K562 (cell line): ENCODE data around the gene OPTN. TPM values are rescaled to one million over a fixed set of nuclear protein-coding genes. Genes with fewer than 3 reads are reported as not detected.

Experiments
- ATAC-seq: fragments of 200-7000 bp; cut with Tn5 transposase; 3 replicates; pipeline ENCODE4 v1.9.1; 2020; ENCODE audit warnings: moderate library complexity
- BruUV-seq: library from RNA; stranded (reverse); fragments of 400-500 nt; replicated peaks from 2 replicates; lab custom pipeline; 2021; lab: Mats Ljungman, UMichigan
- CTCF ChIA-PET: fragments of 300-600 bp; formaldehyde crosslinking; extraction: SDS; loops from one replicate; lab custom pipeline; 2021; ENCODE audit warnings: low intra/inter-chr PET ratio; lab: Yijun Ruan, JAX
- POLR2A ChIA-PET: fragments of 300-600, 350-650 bp; sonication (Branson Sonifier 250); formaldehyde crosslinking; extraction: SDS; loops from one replicate; lab custom pipeline; 2021; ENCODE audit warnings: antibody characterized with exemption, inconsistent platforms; lab: Yijun Ruan, JAX
- DNase-seq, 4 experiments: peaks; one replicate each; pipeline versions ENCODE4 v3.0.0 to v3.0.0-alpha.2; 2011 to 2018; ENCODE audit warnings: low spot score in 3 of 4, mixed read lengths in 3 of 4; ENCODE audit errors: extremely low read depth in 1 of 4
- FAIRE-seq: peaks from 2 replicates; lab custom pipeline; 2011; peaks lifted over from hg19 to GRCh38; lab: Jason Lieb, UNC
- H2AFZ ChIP-seq: 2 replicates; pipeline ENCODE4 v1.6.0; 2011; ENCODE audit warnings: low read depth, low read length, control low read depth, inconsistent platforms
- H3K27ac ChIP-seq: fragments of 200-600 bp; 3 replicates; pipeline ENCODE4 v1.8.0; 2011; ENCODE audit warnings: low read depth, mild to moderate bottlenecking, control low read depth, inconsistent platforms, low read length, moderate library complexity, mixed read lengths; ENCODE audit errors: extremely low read depth
- H3K27me3 ChIP-seq, 2 experiments: fragments of 300-600 bp in 1 of 2; 2 replicates in 1 of 2; 3 replicates in 1 of 2; pipeline versions ENCODE4 v1.6.0 to v1.8.0; 2011; ENCODE audit warnings: inconsistent platforms in 2 of 2, low read length in 2 of 2, mild to moderate bottlenecking in 1 of 2, mixed read lengths in 1 of 2, moderate library complexity in 1 of 2; ENCODE audit not compliant: control insufficient read depth in 2 of 2, insufficient read depth in 2 of 2
- H3K36me3 ChIP-seq: fragments of 300-600 bp; 3 replicates; pipeline ENCODE4 v1.8.0; 2011; ENCODE audit warnings: mild to moderate bottlenecking, low read length, inconsistent platforms; ENCODE audit not compliant: control insufficient read depth, insufficient read depth
- H3K4me1 ChIP-seq, 2 experiments: fragments of 200-600 bp in 1 of 2; replicated peaks in 1 of 2; 2 replicates in 1 of 2; 3 replicates in 1 of 2; pipeline versions ENCODE4 v1.5.1 to v1.8.0; 2011; ENCODE audit warnings: inconsistent platforms in 2 of 2, low read length in 2 of 2, mild to moderate bottlenecking in 1 of 2, mixed read lengths in 1 of 2, moderate library complexity in 1 of 2; ENCODE audit not compliant: control insufficient read depth in 2 of 2, insufficient read depth in 2 of 2
- H3K4me2 ChIP-seq: 2 replicates; pipeline ENCODE4 v1.6.1; 2011; ENCODE audit warnings: low read length, control low read depth, inconsistent platforms, mixed read lengths; ENCODE audit not compliant: insufficient read depth
- H3K4me3 ChIP-seq: fragments of 200-600 bp; sonication (generic), shearing (Covaris generic); 2 replicates; pipeline ENCODE4 v1.5.1; 2016; ENCODE audit warnings: control low read depth, inconsistent platforms
- H3K79me2 ChIP-seq: fragments of 200-600 bp; 3 replicates; pipeline ENCODE4 v1.8.0; 2011; ENCODE audit warnings: low read length, inconsistent platforms; ENCODE audit not compliant: control insufficient read depth, insufficient read depth
- H3K9ac ChIP-seq, 2 experiments: 2 replicates each; pipeline versions ENCODE4 v1.6.0 to v1.6.1; 2011; ENCODE audit warnings: low read depth in 2 of 2, low read length in 2 of 2, control low read depth in 1 of 2, inconsistent platforms in 1 of 2, mild to moderate bottlenecking in 1 of 2, mixed read lengths in 1 of 2; ENCODE audit not compliant: insufficient read depth in 1 of 2
- H3K9me1 ChIP-seq: one replicate; pipeline ENCODE4 v1.6.0; 2011; ENCODE audit warnings: inconsistent platforms, mild to moderate bottlenecking, low read length, moderate library complexity; ENCODE audit not compliant: control insufficient read depth, insufficient read depth
- H3K9me3 ChIP-seq: replicated peaks from 2 replicates; pipeline ENCODE4 v1.5.1; 2011; ENCODE audit warnings: low read depth, low read length, inconsistent platforms; ENCODE audit not compliant: control insufficient read depth, insufficient read depth
- H4K20me1 ChIP-seq: replicated peaks from 2 replicates; pipeline ENCODE4 v1.6.1; 2011; ENCODE audit warnings: low read length, inconsistent platforms, mixed read lengths; ENCODE audit not compliant: control insufficient read depth, insufficient read depth
- ETS2 ChIP-seq: IDR thresholded peaks from 2 replicates; pipeline ENCODE4 v1.6.1; 2016; ENCODE audit warnings: borderline replicate concordance, missing genetic modification characterization, mild to moderate bottlenecking, moderate library complexity, missing compliant biosample characterization; ENCODE audit not compliant: poor library complexity, severe bottlenecking
- REST ChIP-seq, 2 experiments: fragments of 450-650 bp; formaldehyde crosslinking in 1 of 2; IDR thresholded peaks; 2 replicates each; pipeline versions ENCODE4 v1.4.0 to v1.6.1; 2014 to 2020; ENCODE audit warnings: mild to moderate bottlenecking in 2 of 2, borderline replicate concordance in 1 of 2, low read depth in 1 of 2
- RUNX1 ChIP-seq: sonication (generic); IDR thresholded peaks from 2 replicates; pipeline ENCODE4 v1.6.1; 2016; ENCODE audit warnings: antibody characterized with exemption, low read depth
- WGBS: fragments of 100-300 bp; shearing (Covaris generic); methylation state at CpG from one replicate; pipeline ENCODE4 v1.1.6; 2016; ENCODE audit warnings: low coverage, mixed read lengths; ENCODE audit not compliant: insufficient coverage; ENCODE audit errors: missing lambda C conversion rate; 5-methylcytosine and 5-hydroxymethylcytosine counted together
- in situ Hi-C: fragments of 300-500 bp; cut with MboI; formaldehyde crosslinking; loops from 4 replicates; pipeline ENCODE4 v1.15.0; 2018; ENCODE audit warnings: inconsistent platforms, mixed read lengths
- intact Hi-C: fragments of 100-400 bp; cut with micrococcal nuclease; formaldehyde crosslinking; loops from 2 replicates; pipeline ENCODE4 v1.14.2; 2022
- polyA plus RNA-seq, 8 experiments: library from polyadenylated mRNA; depleted of rRNA in 4 of 8; stranded (reverse) in 5 of 8; unstranded in 3 of 8; fragments of >200 nt; fragmentation: Nextera tagmentation in 2 of 8; fragmentation: Illumina TruSeq in 1 of 8; extraction: Ambion mirVana in 2 of 8; extraction: Trizol in 1 of 8; gene quantifications; 2 replicates each; pipeline versions ENCODE4 v1.2.1 to v1.2.3, GENCODE V29; 2011 to 2014; ENCODE audit warnings: inconsistent platforms in 1 of 8, missing spikeins in 1 of 8
- total RNA-seq, 7 experiments: library from RNA; depleted of rRNA in 6 of 7; stranded (reverse); fragments of >200 nt in 6 of 7; fragmentation: Illumina TruSeq in 2 of 7; extraction: Trizol in 2 of 7; gene quantifications; 2 replicates each; pipeline versions ENCODE4 v1.2.1 to v1.2.3, GENCODE V29; 2011 to 2021; ENCODE audit warnings: low replicate concordance in 1 of 7

OPTN gene
- total and polyA plus RNA-seq, 9 of the 15 experiments (the other 6 are each of a cell fraction or from before 2014, with no cell fraction given), result 2.2 to 6.8 (median 5.0) TPM

- CTCF ChIA-PET, result no interaction called here
- H3K4me3 ChIP-seq, result no peak overlapping the region
- in situ Hi-C loops (no loop called here), intact Hi-C loops (no loop called here)
- no peak overlapping the region for H3K9ac ChIP-seq
- no peak overlapping the region for H3K4me2 ChIP-seq
- H3K4me1 ChIP-seq, result no peaks in the 10 kb centered on the region; a peak in 1 of 5 replicates
- no peak for FAIRE-seq
- WGBS, result 18% methylated on average over 2 of the region's 2 CpGs
- POLR2A ChIA-PET, result no interaction called here
- BruUV-seq, result no TSS peak
- no peak for ATAC-seq
- H3K36me3 ChIP-seq, result no peaks in the 10 kb centered on the region
- DNase-seq, result no peak
- H3K9me1 ChIP-seq, result no peaks in the 10 kb centered on the region
- no peak overlapping the region for H3K27ac ChIP-seq
- H3K27me3 ChIP-seq, result no peaks in the 10 kb centered on the region
- no peaks in the 10 kb centered on the region for H4K20me1 ChIP-seq
- no peaks in the 10 kb centered on the region for H3K79me2 ChIP-seq
- no peak overlapping the region for H2AFZ ChIP-seq
- TF ChIP-seq ETS2 (tag), result no peak
- TF ChIP-seq, all 486 proteins: peak for 0
- no peaks in the 10 kb centered on the region for H3K9me3 ChIP-seq
Observed at GRCh38 chr10:13139676-13140075, 39.7 kb downstream of the OPTN start.

GRCh38 chr10:13140627-13141190, 40.7 kb downstream of the OPTN start:
- POLR2A ChIA-PET, result interaction anchor here (0.8 kb wide), 1 partner anchor 31 kb away, joined by 3 read pairs; no protein-coding TSS in a partner anchor
- ATAC-seq, result peak; percentile 64

More at GRCh38 chr10:13140627-13141190, 40.7 kb downstream of the OPTN start:
- Histone ChIP-seq H3K9ac (no peak overlapping the region; a peak in 1 of 4 replicates), H4K20me1 (no peaks in the 10 kb centered on the region), H3K4me3 (no peak overlapping the region), H3K9me1 (no peaks in the 10 kb centered on the region), H3K4me2 (no peak overlapping the region), H3K27me3 (no peaks in the 10 kb centered on the region), H2AFZ (no peak overlapping the region), H3K27ac (no peak overlapping the region), H3K4me1 (no peaks in the 10 kb centered on the region; a peak in 1 of 5 replicates), H3K9me3 (no peaks in the 10 kb centered on the region), H3K36me3 (no peaks in the 10 kb centered on the region), H3K79me2 (no peaks in the 10 kb centered on the region)
- BruUV-seq, result no TSS peak
- WGBS, result 6% methylated on average over 4 of the region's 4 CpGs
- TF ChIP-seq RUNX1 (no peak), REST (IDR thresholded peaks at IDR 0.05; ENCODE audit: borderline replicate concordance) (0 out of 2 replicates have a peak, but pooled peaks have one; percentile 20), REST (CRISPR knock-in tag; IDR thresholded peaks at IDR 0.05; ENCODE audit: low read depth) (no peak)
- DNase-seq (no peak), FAIRE-seq (no peak)
- in situ Hi-C loops, result no loop called here
- intact Hi-C loops, result no loop called here
- CTCF ChIA-PET, result no interaction called here
